ENCODE data around the gene PML.

- TF ChIP-seq CTCF (conservative IDR thresholded peaks at IDR 0.05) (no peak), EZH2 (IDR thresholded peaks at IDR 0.05; ENCODE audit: low read depth) (no peak)
Measured at GRCh38 chr15:73962433-73962832, 32.1 kb upstream of the PML start.

All from PC-9 (cell line).